Stimulated activated CD4-positive, alpha-beta T cell treated with anti-CD3 and anti-CD28 coated beads, Interleukin-15, amount 100 ng/mL, for 1 hour (primary cell): ENCODE measurements around the gene ITGA11.

Experiments
- DNase-seq, 2 donors: peaks; one replicate each; pipeline ENCODE4 v3.0.0-alpha.2; 2020; ENCODE audit warnings: low read depth in 1 of 2, low spot score in 1 of 2

The ITGA11 gene

GRCh38 chr15:68431792-68432401 lies at the start of gene ITGA11:
Gene ITGA11 (minus strand): TSS chr15:68432163. CDS start chr15:68432066, 97 bp downstream.
- DNase-seq = no peak

GRCh38 chr15:68481321-68481720 lies 49.4 kb upstream of the ITGA11 start:
- DNase-seq = no peak

- DNase-seq = no peak
These were observed 48.3 kb upstream of the ITGA11 start for GRCh38 chr15:68480296-68480695.

GRCh38 chr15:68479870-68480269 lies 47.9 kb upstream of the ITGA11 start:
- DNase-seq = no peak

- DNase-seq = no peak
These were observed 47.4 kb upstream of the ITGA11 start for GRCh38 chr15:68479406-68479805.

- DNase-seq = no peak
These were observed 46.9 kb upstream of the ITGA11 start for GRCh38 chr15:68478853-68479252.

GRCh38 chr15:68475449-68475848 lies 43.5 kb upstream of the ITGA11 start:
- no peak for DNase-seq

GRCh38 chr15:68471541-68471940 lies 39.6 kb upstream of the ITGA11 start:
- DNase-seq = no peak

GRCh38 chr15:68470976-68471375 lies 39.0 kb upstream of the ITGA11 start:
- no peak for DNase-seq

GRCh38 chr15:68470049-68470742 lies 38.2 kb upstream of the ITGA11 start:
- DNase-seq = no peak

GRCh38 chr15:68469162-68470048 lies 37.4 kb upstream of the ITGA11 start:
- DNase-seq = no peak

GRCh38 chr15:68466876-68467275 lies 34.9 kb upstream of the ITGA11 start:
- no peak for DNase-seq

- DNase-seq = no peak
These were observed 34.0 kb upstream of the ITGA11 start for GRCh38 chr15:68465861-68466560.

- no peak for DNase-seq
These were observed 32.6 kb upstream of the ITGA11 start for GRCh38 chr15:68464448-68465090.

GRCh38 chr15:68463996-68464395 lies 32.0 kb upstream of the ITGA11 start:
- no peak for DNase-seq

- DNase-seq = no peak
These were observed 31.5 kb upstream of the ITGA11 start for GRCh38 chr15:68463444-68463843.

- DNase-seq = no peak
These were observed 28.2 kb upstream of the ITGA11 start for GRCh38 chr15:68460166-68460565.

GRCh38 chr15:68450192-68450591 lies 18.2 kb upstream of the ITGA11 start:
- no peak for DNase-seq

GRCh38 chr15:68449389-68449788 lies 17.4 kb upstream of the ITGA11 start:
- no peak for DNase-seq

- DNase-seq = no peak
These were observed 16.2 kb upstream of the ITGA11 start for GRCh38 chr15:68447976-68448755.
